Left lung (tissue), 10 donors: ENCODE results near the gene FGF10. TPM values are rescaled to one million over a fixed set of nuclear protein-coding genes. Genes with fewer than 3 reads are reported as not detected.

Experiments used
- ATAC-seq: fragments of 200-7000 bp; cut with Tn5 transposase; one replicate; pipeline ENCODE4 v1.9.1; 2020; ENCODE audit warnings: moderate library complexity
- DNase-seq, 4 donors: peaks; one replicate each; pipeline ENCODE4 v3.0.0-alpha.2; 2013 to 2020
- H3K27ac ChIP-seq, 2 donors: fragments of 200-600 bp; sonication (generic) in 1 of 2; one replicate each; pipeline versions ENCODE4 v1.5.0 to v1.8.0; 2020 to 2021
- H3K27me3 ChIP-seq, 2 donors: fragments of 200-600 bp; sonication (generic) in 1 of 2; one replicate each; pipeline versions ENCODE4 v1.5.0 to v1.8.0; 2020 to 2021
- H3K36me3 ChIP-seq, 2 donors: fragments of 200-600 bp; sonication (generic) in 1 of 2; one replicate each; pipeline versions ENCODE4 v1.5.0 to v1.8.0; 2020 to 2021
- H3K4me1 ChIP-seq, 2 donors: fragments of 200-600 bp; one replicate each; pipeline ENCODE4 v1.8.0; 2021
- H3K4me3 ChIP-seq, 2 donors: fragments of 200-600 bp; sonication (generic) in 1 of 2; one replicate each; pipeline versions ENCODE4 v1.5.0 to v1.8.0; 2020 to 2021; ENCODE audit warnings: mild to moderate bottlenecking in 1 of 2
- H3K9me3 ChIP-seq, 2 donors: fragments of 200-600 bp; sonication (generic) in 1 of 2; one replicate each; pipeline versions ENCODE4 v1.5.0 to v1.8.0; 2020 to 2021
- CTCF ChIP-seq, 2 donors: fragments of 200-600 bp; sonication (generic) in 1 of 2; IDR thresholded peaks; one replicate each; pipeline versions ENCODE4 v1.5.0 to v1.8.0; 2021; ENCODE audit warnings: antibody characterized with exemption in 2 of 2
- intact Hi-C, 2 donors: fragments of 100-400 bp; cut with DNase I; formaldehyde crosslinking; loops; one replicate each; pipeline versions ENCODE4 v1.11.2 to v1.14.2; 2022
- polyA plus RNA-seq, 6 donors: library from polyadenylated mRNA; unstranded; fragments of 120-200 nt; gene quantifications; one replicate each; pipeline ENCODE4 v1.2.1, GENCODE V29; 2013; ENCODE audit not compliant: insufficient read length in 6 of 6
- total RNA-seq, 2 donors: library from RNA; stranded (reverse); fragmentation: NEBNext Ultra II Directional; extraction: Animal tissue kit (Norgen Biotek cat#: 25700); gene quantifications; one replicate each; pipeline ENCODE4 v1.2.1, GENCODE V29; 2021
- donor health status: DM: no; HTN: yes; CAD: no.
- donor health status: DM: no; HTN: no; CAD: no.

The FGF10 gene
- total and polyA plus RNA-seq, 8 donors = 1.2 to 47.7 (median 43.7) TPM

DNA sequence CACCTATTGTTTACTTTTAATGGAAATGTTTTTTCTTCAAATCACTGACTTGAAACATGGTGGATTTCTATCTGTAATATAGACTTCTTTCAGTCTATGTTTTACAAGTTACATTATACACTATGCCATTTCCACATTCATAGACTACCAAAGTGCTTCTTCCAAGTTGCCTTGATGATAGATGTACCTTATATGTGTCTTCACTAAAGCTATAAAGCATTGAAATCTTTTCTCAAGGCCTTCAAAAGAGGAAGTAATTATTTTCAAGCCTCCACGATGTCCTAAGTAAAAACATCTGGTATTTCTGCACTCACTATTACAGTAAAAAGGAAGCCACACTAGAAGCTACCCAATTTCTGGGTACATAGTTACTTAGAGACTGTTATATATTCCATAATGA, 113.3 kb downstream of the FGF10 start:
- Histone ChIP-seq H3K27me3 (no peaks in the 10 kb centered on the region), H3K4me1 (no peaks in the 10 kb centered on the region), H3K36me3 (no peaks in the 10 kb centered on the region), H3K4me3 (no peak overlapping the region), H3K9me3 (no peaks in the 10 kb centered on the region), H3K27ac (no peak overlapping the region)
- no peak for DNase-seq
- intact Hi-C loops = no loop called here
- TF ChIP-seq CTCF (IDR thresholded peaks at IDR 0.05) = no peak
- no peak for ATAC-seq

DNA sequence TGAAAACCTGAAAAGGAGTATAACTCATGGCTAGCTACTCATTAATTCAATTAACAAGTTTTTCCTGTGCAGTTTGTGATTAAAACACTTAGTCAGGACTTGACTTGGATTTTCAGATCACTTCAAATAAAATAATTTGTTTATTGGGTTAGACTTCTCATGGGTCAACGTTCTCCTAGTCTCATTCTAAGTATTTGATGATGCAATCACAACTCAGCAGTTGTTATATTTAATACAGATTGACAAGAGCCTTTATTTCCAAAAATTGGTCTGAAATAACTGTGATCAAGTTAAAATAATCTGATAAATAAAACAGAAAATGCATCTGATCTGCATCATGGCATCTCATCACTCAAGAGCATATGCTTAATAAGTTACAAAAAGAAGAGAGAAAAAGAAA, 113.9 kb downstream of the FGF10 start:
- H3K4me1 ChIP-seq = no peaks in the 10 kb centered on the region
- no peak for TF ChIP-seq CTCF (IDR thresholded peaks at IDR 0.05)
- H3K4me3 ChIP-seq = no peak overlapping the region
- no peaks in the 10 kb centered on the region for H3K36me3 ChIP-seq
- ATAC-seq (no peak), DNase-seq (no peak)
- H3K27ac ChIP-seq = no peak overlapping the region
- no peaks in the 10 kb centered on the region for H3K9me3 ChIP-seq
- H3K27me3 ChIP-seq = no peaks in the 10 kb centered on the region
- intact Hi-C loops = no loop called here

DNA sequence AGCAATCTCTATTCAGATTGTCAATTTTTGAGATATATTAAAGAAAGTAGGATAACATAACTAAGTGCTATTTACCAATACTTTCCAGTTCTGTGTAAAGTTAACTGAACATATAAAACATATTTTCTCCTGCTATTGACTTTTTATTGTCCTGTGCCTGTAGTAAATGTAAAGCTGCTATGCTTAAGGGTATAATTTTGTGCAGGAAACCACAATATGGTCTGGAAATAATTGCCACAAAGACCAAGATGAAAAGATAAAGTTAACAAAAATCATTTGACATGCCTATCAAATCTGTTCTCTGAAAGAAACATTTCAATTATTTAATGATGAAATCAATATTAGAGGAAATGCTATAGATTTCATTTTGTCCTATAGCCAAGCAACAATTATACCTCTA, 121.3 kb downstream of the FGF10 start:
- DNase-seq (no peak), ATAC-seq (no peak)
- H3K27me3 ChIP-seq = no peaks in the 10 kb centered on the region
- H3K4me3 ChIP-seq = no peak overlapping the region
- H3K27ac ChIP-seq = no peak overlapping the region
- intact Hi-C loops = no loop called here
- no peaks in the 10 kb centered on the region for H3K4me1 ChIP-seq
- no peak for TF ChIP-seq CTCF (IDR thresholded peaks at IDR 0.05)
- no peaks in the 10 kb centered on the region for H3K36me3 ChIP-seq
- H3K9me3 ChIP-seq = no peaks in the 10 kb centered on the region

DNA sequence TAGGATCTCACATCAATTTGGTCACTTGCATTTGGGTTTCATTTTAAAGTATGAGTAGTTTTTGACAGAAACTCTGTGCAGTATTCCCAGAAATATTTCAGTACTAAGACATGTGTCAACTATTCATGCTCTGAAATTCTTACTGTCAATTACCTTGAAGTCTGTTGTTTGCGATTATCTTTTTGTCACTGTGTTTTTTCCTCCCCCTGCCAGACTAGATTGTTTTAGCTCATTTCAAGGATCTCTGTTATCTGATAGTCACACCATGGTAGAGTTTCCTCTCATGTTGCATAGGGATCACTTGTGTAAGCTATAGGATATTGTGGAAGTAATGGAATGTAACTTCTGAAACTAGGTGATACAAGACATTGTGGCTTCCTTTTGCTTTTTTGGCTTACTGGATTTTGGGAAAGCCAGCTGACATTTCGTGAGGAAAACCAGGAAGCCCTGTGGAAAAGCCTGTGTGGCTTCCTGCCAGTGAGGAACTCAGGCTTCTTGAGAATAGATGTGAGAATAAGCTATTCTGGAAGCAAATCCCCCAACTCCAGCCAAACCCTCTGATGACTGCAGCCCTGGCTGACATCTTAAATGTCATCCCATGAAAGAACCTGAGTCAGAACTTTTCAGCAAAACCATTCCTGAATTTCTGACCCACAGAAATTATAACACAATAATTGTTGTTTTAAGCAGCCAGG, 122.2 kb downstream of the FGF10 start:
- intact Hi-C loops = no loop called here
- no peak for TF ChIP-seq CTCF (IDR thresholded peaks at IDR 0.05)
- DNase-seq (no peak), ATAC-seq (no peak)
- H3K9me3 ChIP-seq = no peaks in the 10 kb centered on the region
- H3K27ac ChIP-seq = no peak overlapping the region
- H3K4me3 ChIP-seq = no peak overlapping the region
- no peaks in the 10 kb centered on the region for H3K36me3 ChIP-seq
- H3K27me3 ChIP-seq = no peaks in the 10 kb centered on the region
- no peaks in the 10 kb centered on the region for H3K4me1 ChIP-seq

- no peak overlapping the region for H3K27ac ChIP-seq
- no peaks in the 10 kb centered on the region for H3K9me3 ChIP-seq
- no peak for ATAC-seq
- intact Hi-C loops = no loop called here
- no peaks in the 10 kb centered on the region for H3K36me3 ChIP-seq
- no peaks in the 10 kb centered on the region for H3K4me1 ChIP-seq
- no peak for DNase-seq
- no peak for TF ChIP-seq CTCF (IDR thresholded peaks at IDR 0.05)
- no peak overlapping the region for H3K4me3 ChIP-seq
- H3K27me3 ChIP-seq = no peaks in the 10 kb centered on the region
Observed at GRCh38 chr5:44265713-44266112, 123.5 kb downstream of the FGF10 start.
